HL-60 (cell line): Measurements from ENCODE around the gene TNRC6A.
"Not testable (repeated sequence)": the region's sequence is repeated elsewhere in the genome, so short reads cannot be mapped to it uniquely, and the experiment has no call there.

ENCODE experiments used
- CTCF ChIP-seq: IDR thresholded peaks from one replicate; pipeline ENCODE4 v1.5.1; 2011; ENCODE audit warnings: low read length, control low read depth, inconsistent platforms; ENCODE audit not compliant: insufficient read depth
- POLR2AphosphoS5 ChIP-seq: IDR thresholded peaks from 2 replicates; pipeline ENCODE4 v1.6.1; 2012; ENCODE audit warnings: low read depth
- REST ChIP-seq: IDR thresholded peaks from 2 replicates; pipeline ENCODE4 v1.6.1; 2012; ENCODE audit warnings: low read depth; ENCODE audit not compliant: insufficient replicate concordance

- TF ChIP-seq CTCF, POLR2AphosphoS5, REST: not testable (repeated sequence)
Observed at GRCh38 chr16:24707760-24708159, 21.7 kb upstream of the TNRC6A start.
